Activated T-helper 9 cell treated with anti-CD3 and anti-CD28 coated beads, Interleukin-2, amount 50 U/mL, for 16 hours (primary cell): ENCODE data around the gene COL16A1.
"Not testable (repeated sequence)": the region's sequence is repeated elsewhere in the genome, so short reads cannot be mapped to it uniquely, and the experiment has no call there.

Experiments used
- DNase-seq: peaks from one replicate; pipeline ENCODE4 v3.0.0-alpha.2; 2020; ENCODE audit warnings: low read depth

COL16A1 gene

GRCh38 chr1:31732751-31733289 lies 29.0 kb upstream of the COL16A1 start:
- DNase-seq: no peak

GRCh38 chr1:31732343-31732742 lies 28.5 kb upstream of the COL16A1 start:
- DNase-seq: no peak

GRCh38 chr1:31731049-31731565 lies 27.3 kb upstream of the COL16A1 start:
- DNase-seq: no peak

GRCh38 chr1:31730336-31731048 lies 26.7 kb upstream of the COL16A1 start:
- DNase-seq: no peak

DNA sequence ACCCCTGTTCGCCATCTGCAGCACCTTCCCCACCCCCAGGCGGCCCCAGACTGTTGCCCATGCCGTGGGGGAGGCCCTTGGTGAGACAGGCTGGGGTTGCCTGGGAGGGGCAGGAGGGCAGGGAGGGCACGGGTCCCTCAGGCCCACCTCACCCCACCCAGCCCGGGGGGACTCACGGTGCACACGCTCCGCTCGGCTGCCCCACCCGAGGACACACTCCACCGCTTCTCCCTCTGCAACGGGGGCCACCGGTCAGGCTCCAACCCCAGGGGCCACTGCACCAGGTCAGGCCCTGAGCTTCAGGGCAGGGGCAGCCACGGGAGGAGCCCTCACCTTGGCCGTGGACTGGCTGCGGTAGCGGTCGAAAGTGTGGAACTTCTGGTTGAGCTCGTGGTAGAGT lies 24.0 kb upstream of the COL16A1 start:
- DNase-seq: no peak

DNA sequence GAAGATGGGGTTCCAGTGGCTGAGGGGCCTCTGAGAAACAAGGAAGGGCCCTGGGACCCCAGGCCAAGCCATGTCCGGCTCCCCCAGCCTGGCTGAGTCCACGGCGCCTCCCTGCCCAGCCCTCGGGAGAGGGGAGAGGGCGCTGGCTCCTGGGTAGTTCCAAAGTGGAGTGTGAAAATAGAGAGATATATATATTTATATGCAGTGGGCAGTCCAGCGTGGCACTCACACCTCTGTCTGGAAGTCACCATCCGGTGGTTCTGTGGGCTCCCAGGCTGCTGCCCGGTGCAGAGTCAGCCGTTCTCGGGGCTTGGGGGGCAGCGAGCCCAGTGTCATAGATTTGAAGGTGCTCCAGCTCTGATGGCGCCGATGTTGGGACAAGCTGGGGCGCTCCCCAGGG lies 23.4 kb upstream of the COL16A1 start:
- DNase-seq: no peak

DNA sequence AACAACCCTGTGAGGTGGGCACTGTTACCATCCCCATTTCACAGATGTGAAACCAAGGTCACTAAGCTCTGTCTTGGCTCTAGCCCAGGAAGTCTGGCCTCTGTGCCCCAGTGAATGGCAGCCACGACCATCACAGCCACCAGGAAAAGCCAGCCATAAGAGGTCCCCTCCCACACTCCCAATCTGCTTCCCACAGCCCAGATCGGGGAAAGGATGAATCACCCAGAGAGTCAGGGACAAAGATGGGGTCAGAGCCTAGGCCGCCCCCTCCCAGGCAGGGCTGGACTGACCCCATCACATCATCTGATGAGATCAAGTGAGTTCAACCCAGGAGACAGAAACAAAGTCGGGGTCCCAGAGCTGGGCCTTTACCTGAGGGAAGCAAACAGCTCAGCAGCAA lies 22.9 kb upstream of the COL16A1 start:
- no peak for DNase-seq

DNA sequence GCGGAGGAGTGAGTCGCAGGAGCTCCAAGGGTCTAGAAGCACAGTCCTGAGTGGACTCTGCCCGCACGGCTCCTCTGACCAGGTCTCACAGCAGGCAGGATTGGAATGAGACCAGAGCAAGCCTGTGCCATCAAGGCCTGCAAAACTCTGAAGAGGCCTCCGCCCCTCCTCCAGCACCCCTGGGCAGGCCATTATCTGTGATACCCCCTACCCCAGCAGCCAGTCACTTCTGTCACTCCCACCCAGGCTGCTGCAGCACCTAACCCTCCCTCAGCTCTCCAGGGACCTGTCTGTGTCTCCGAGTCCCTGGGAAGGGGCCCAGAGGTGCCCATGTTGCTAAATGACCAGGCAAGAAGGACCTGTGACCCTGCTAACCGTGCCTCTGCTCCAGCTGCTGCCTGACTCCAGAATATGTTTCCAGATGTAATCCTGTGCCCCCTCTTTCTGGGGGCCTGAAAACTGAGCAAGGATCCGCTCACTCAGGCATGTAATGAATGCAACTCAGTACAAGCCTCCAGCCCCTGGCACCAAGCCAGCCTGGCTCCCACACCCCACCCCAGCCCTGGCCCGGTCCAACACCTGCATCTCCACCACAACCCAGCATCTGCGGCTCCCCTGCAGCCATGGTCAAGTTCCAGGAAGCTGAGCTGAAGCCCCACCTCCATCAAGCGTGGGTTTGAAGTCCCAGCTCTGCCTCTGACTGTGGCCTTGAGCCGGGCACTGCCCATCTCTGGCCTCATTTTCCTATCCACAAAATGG lies 22.1 kb upstream of the COL16A1 start:
- DNase-seq: no peak

GRCh38 chr1:31725134-31725533 lies 21.3 kb upstream of the COL16A1 start:
- no peak for DNase-seq

DNA sequence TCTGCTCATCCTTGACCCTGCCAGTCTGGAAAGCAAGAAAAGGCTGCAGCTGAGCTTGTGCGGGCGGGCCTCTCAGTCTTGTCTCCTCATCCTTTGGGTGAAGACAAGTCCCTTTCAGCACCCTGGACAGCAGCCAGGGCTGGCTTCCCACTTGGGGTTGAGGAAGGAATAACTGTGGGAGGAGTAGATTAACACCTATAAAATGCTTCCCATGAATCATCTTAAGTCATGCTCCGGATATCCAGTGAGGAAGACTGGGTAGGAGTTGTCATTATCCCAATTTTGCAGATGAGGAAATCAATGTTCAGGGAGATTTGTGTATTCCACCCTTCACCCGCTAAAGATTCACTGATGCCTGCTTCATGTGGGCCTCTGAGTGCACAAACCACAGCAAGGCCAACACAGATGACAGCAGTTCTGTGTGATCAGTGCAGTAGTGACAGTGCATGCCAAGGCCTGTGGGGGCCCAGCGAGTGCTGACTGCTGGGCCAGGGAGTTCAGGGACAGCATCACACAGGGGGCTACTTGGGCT lies 20.1 kb upstream of the COL16A1 start:
- DNase-seq: no peak

DNA sequence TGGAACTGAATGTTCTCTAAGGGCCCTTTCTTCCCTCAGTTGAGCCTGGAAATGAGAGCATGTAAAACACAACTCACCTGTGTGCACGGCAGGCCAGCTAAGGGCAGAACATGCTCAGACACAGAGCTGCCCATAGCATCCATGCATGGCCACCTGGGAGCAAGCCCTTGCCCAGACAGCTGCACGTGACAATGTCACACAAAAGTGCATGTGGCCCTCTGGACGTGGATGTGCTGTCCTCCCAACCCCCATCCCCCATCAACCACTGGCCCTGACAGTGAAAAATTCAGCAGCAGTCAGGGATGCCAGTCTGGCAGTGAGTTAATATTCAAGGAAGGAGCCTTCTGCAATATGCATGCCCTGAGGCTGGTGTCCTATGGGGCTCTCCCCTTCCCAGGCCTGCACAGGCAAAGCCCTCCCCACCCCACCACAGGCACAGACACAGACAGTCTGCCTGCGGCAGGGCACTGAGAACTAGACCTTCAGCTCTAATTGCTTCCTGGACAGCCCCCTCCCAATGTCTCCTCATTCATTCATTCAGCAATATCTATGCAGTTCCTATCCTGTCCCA lies 14.6 kb upstream of the COL16A1 start:
- no peak for DNase-seq

DNA sequence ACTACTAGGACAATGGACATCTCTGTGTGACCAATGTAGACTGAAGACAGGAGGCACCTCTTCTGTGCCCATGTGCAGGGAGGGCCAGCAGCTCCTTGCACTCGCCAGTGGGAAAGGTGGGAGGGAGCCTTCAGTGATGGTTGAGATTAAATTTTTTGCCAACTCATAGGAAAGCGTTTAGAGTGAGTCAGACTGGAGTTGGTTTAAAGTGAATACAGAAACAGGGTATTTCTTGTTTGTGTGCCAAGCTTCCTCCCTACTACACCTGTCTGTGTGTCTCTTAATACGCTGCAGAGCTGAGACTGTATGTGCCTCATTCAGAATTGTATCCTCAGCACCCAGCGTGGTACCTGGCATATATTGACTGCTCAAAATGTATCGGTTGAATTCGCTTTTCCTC lies 13.5 kb upstream of the COL16A1 start:
- no peak for DNase-seq

- no peak for DNase-seq
These were observed 12.0 kb upstream of the COL16A1 start for GRCh38 chr1:31715873-31716220.

DNA sequence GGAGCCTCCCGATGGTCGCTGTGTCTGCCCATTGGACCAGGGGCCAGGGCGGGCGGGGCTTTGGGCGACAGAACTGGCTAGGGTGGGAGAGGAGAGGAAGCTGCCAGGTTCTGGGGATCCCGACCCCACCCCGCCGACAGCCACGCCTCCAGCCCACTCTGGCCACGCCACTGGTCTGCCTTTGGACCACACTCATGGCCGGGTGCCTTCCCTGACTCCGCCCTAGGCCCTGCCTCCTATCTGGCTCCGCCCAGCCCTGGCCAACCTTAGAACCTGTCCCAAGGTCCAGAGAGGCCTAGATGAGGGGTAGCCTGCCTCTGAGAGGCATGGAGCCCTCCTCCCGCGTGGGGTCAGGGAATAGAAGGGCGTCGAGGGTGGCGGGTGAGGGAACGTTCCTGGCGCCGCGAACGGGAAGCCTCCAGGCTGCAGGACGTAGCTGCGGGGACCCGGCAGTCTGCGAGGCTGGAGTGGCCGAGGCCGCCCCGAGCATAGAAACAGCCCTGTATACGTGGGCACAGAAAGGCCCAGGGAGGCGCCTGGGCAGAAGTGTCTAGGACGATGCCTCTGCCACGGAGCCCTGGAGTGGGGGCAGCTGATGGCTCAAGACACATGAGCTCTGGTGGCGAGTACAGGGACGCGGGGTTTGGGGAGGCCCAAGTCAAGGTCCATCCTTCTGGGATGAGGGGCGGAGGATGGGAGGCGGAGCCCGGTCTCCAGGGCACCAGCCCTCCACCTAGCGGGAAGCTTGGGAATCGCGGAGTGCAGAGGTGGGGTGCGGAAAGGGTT lies 11.5 kb upstream of the COL16A1 start:
- DNase-seq: no peak

DNA sequence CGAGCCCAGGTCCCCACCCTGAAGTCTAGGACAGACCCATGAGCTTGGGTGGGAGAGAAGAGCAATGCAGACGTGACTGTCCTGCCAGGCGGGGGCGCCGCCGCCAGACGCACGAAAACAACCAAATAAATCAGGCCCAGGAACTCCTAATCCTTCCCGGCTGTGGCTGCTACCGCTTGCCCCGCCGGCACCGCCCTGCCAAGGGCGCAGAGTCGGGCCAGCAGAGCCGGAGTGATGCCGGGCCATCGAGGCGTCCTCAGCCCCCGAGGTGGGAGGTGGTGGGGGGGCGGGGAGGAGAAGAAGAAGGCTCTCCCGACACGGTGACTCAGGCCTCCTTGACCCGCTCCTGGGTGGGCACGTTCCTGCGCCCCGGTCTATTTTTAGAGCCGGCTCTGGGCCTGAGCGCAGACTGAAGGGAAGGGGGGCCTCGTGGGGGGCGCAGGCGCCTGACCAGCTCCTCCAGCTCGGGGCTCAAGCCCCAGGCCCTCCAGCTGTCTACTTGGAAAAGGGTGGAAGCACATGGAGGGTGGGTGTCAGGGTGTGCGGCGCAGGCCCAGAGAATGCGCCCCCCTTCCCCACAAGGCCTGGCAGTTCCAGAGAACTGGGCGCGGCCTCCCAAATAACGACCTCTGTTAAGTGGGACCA lies 10.7 kb upstream of the COL16A1 start:
- no peak for DNase-seq

DNA sequence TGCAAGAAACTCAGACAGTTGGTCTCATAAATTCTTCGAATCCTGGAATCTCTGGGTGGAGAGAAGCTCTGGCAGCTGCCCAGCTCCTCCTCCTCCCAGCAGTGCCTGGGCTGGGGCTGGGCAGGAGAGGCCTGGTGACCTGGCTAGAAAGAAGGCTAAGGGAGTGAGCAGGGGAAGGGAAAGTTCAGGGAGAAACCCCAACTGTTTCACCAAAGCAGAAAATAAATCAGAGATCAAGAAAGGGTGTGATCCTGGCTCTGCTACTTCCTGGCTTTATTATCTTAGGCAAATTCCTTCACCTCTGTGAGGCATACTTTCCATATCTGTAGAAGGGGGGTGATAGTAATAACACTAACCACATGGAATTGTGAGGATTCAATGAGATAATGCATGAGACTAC lies 8.8 kb upstream of the COL16A1 start:
- DNase-seq: no peak

- no peak for DNase-seq
These were observed 8.3 kb upstream of the COL16A1 start for GRCh38 chr1:31712068-31712467.

DNA sequence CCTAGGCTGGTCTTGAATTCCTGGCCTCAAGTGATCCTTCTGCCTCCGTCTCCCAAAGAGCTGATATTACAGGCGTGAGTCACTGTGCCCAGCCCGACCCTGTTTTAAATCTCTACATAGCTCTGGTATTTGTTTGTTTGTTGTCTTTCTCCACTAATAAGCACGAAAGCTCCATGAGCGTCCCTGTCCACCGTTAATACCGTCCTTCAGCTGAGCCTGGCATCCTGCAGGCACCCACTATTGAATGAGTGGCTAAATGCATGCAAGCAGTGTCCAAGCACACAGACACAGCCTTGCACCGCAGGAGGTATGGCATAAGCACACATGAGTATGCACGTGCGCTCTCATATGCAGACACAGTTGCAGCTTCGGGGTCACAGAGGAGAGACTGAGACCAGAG lies 4.5 kb upstream of the COL16A1 start:
- DNase-seq: no peak

DNA sequence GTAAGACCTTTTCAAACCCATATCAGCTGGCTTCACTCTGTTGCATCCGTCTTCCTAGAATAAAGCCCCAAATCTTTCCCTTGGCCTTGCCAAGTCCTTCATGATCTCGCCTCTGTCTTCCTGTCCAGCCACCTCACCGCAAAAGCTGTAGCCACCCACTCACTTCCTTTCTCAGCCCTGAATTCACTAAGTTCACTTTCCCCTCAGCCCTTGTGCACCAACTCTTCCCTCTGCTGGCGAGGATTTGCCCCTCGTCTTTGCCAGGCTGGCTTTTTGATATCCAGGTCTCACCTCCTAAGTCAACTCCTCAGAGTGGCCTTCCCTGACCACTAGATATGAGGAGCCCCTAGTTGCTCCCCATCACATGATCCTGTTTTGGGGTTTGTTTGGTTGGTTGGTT lies 3.9 kb upstream of the COL16A1 start:
- no peak for DNase-seq

- DNase-seq: not testable (repeated sequence)
These were observed 3.3 kb upstream of the COL16A1 start for GRCh38 chr1:31707059-31707600.

DNA sequence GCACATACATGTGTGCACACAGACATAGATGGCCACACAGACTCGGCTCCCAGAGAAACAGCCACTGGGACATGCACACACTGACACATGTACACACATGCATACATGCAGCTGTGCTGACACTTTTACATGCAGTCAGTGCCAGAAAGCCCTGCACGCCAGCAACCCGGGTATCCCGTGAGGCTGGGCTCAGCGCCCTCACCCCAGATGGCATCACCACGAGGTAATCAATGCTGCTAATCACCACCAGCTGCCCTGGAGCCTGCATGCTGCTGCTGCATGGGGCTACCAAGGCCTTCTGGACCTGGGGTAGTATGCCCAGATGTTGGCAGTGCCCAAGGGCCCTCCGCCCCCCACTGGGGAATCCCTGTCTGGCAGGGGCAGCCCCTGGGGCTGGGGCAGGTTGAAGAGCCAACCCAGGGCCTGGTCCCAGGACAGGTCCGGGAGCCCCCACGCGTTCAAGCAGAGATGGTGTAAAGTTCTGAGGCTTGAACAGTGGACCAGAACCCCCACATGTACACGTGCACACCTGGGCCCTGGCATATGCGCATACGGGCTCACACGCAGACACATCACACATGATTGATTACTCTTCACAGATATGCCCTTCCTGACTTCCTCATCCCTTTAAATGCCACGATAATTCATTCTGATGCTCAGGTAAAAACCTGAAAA lies 2.7 kb upstream of the COL16A1 start:
- no peak for DNase-seq
